Left ventricle myocardium inferior (tissue), 1 donor: Measurements from ENCODE around the gene TMEM120B. TPM values are rescaled to one million over a fixed set of nuclear protein-coding genes. Genes with fewer than 3 reads are reported as not detected.

ENCODE experiments used
- DNase-seq: peaks from one replicate; pipeline ENCODE4 v3.0.0-alpha.2; 2020
- H3K27ac ChIP-seq: fragments of 200-600 bp; replicated peaks from 2 replicates; pipeline ENCODE4 v1.8.0; 2021
- H3K27me3 ChIP-seq: fragments of 200-600 bp; 2 replicates; pipeline ENCODE4 v1.8.0; 2021; ENCODE audit warnings: low read depth
- H3K36me3 ChIP-seq: fragments of 200-600 bp; 2 replicates; pipeline ENCODE4 v1.8.0; 2021
- H3K4me1 ChIP-seq: fragments of 200-600 bp; 2 replicates; pipeline ENCODE4 v1.8.0; 2021
- H3K4me3 ChIP-seq: fragments of 200-600 bp; 2 replicates; pipeline ENCODE4 v1.8.0; 2021; ENCODE audit warnings: mild to moderate bottlenecking, moderate library complexity
- H3K9me3 ChIP-seq: fragments of 200-600 bp; replicated peaks from 2 replicates; pipeline ENCODE4 v1.8.0; 2021
- intact Hi-C: fragments of 100-400 bp; cut with micrococcal nuclease; formaldehyde crosslinking; loops from one replicate; pipeline ENCODE4 v1.11.0; 2022
- total RNA-seq: library from RNA; stranded (reverse); fragmentation: NEBNext Ultra II Directional; extraction: Animal tissue kit (Norgen Biotek cat#: 25700); gene quantifications from one replicate; pipeline ENCODE4 v1.2.1, GENCODE V29; 2021
- TF ChIP-seq, protein P1 (sequence below): fragments of 200-600 bp; IDR thresholded peaks from 2 replicates; pipeline ENCODE4 v1.8.0; 2021; ENCODE audit warnings: antibody characterized with exemption, mild to moderate bottlenecking, borderline replicate concordance
- donor health status: DM: no; HTN: yes; CAD: no; lungs with severe emphysema.

The TMEM120B gene
- total RNA-seq, 1 donor from 2014 or later: 9.2 TPM

DNA sequence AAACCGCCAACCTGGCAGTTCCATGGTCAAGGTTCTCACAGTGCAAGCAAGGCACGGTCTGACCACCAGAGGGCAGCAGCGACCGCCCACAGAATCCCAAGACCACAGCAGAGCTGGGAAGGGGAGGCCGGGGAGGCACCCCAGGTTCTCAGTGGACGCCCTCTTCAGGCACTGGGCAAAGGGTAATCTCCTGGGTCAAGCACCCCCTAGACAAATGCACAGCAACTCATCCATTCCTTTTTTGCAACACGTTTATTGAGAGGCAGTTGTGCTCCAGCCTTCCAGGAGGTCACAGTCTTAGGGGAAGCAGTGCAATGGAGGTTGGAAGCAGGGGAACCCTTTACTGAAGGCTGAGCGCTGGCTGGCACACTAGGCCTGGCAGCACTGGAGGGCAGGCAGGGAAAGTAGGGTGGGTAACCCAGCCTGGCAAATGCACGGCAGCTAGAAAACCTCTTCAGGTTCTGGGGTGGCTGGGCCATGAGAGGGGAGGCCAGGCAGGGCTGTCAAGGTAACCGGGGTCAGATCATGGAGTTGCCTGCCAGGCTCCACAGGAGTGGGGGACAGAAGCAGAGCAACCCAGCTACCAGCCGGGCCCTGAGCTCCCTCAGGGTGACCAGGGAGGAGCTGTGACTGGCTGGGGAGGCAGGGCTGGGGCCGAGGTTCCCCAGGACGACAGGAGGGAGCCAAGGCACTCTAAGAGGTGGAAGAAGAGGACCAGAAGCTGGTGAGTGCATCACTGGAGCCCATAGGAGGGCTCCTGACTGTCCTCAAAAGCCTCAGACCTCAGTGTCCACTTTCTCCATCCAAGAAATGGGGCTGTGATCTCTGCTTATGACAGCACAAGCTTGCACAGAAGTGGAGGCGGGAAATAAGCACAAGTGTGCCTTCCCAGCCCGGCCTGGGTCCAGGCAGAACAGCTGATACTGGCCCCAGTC is 82.7 kb downstream of the TMEM120B start:
- Histone ChIP-seq H3K36me3 (peaks cover 9% of the 10 kb centered on the region), H3K9me3 (no peaks in the 10 kb centered on the region), H3K4me1 (peaks cover 93% of the 10 kb centered on the region), H3K27ac (peak overlapping the region; percentile 100), H3K27me3 (no peaks in the 10 kb centered on the region), H3K4me3 (peak overlapping the region; percentile 81)
- TF ChIP-seq, protein P1, sequence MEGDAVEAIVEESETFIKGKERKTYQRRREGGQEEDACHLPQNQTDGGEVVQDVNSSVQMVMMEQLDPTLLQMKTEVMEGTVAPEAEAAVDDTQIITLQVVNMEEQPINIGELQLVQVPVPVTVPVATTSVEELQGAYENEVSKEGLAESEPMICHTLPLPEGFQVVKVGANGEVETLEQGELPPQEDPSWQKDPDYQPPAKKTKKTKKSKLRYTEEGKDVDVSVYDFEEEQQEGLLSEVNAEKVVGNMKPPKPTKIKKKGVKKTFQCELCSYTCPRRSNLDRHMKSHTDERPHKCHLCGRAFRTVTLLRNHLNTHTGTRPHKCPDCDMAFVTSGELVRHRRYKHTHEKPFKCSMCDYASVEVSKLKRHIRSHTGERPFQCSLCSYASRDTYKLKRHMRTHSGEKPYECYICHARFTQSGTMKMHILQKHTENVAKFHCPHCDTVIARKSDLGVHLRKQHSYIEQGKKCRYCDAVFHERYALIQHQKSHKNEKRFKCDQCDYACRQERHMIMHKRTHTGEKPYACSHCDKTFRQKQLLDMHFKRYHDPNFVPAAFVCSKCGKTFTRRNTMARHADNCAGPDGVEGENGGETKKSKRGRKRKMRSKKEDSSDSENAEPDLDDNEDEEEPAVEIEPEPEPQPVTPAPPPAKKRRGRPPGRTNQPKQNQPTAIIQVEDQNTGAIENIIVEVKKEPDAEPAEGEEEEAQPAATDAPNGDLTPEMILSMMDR: peak; percentile 93
- peak; percentile 89 for DNase-seq
- intact Hi-C loops: no loop called here

DNA sequence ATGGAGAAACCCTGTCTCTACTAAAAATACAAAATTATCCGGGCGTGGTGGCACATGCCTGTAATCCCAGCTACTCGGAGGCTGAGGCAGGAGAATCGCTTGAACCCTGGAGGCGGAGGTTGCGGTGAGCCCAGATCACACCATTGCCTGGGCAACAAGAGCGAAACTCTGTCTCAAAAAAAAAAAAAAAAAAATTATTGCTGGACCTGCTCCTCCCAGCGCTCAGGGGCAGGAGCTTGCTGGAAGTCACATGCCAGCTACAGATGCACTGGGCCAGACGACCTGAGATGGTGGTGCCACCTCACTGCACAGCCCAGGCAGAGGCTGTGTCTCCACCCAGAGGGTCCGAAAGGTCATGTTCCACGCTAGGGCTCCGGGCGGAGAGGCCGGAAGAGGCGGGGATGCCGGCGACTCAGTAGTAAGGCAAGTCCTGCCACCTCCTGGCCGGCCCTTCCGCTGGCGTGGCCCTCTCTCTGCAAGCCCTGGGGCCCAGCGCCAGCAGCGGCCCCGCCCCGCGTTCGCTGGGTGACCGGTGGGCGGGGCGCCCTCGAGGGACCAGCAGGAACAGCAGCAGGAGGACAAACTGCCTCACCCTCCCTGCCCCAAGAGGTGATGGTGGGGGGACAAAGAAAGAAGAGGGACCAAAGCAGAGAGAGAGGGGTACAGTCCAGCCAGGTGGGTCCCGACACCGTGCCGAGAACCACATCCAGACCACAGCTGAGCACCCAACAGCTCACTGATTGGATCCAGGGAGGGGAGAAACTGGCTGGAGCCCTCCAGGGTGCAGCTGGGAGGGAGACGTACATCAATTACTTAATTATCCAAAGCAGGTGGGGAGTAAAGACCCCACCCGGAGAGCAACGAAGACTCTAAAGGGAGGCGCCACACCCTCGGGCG is 84.6 kb downstream of the TMEM120B start:
- TF ChIP-seq, protein P1: peak; percentile 60
- Histone ChIP-seq H3K27ac (peak overlapping the region; percentile 100), H3K27me3 (no peaks in the 10 kb centered on the region), H3K36me3 (peaks cover 9% of the 10 kb centered on the region), H3K4me1 (peaks cover 93% of the 10 kb centered on the region), H3K9me3 (no peaks in the 10 kb centered on the region), H3K4me3 (peak overlapping the region; percentile 81)
- DNase-seq: peak; percentile 96
- intact Hi-C loops: no loop called here

DNA sequence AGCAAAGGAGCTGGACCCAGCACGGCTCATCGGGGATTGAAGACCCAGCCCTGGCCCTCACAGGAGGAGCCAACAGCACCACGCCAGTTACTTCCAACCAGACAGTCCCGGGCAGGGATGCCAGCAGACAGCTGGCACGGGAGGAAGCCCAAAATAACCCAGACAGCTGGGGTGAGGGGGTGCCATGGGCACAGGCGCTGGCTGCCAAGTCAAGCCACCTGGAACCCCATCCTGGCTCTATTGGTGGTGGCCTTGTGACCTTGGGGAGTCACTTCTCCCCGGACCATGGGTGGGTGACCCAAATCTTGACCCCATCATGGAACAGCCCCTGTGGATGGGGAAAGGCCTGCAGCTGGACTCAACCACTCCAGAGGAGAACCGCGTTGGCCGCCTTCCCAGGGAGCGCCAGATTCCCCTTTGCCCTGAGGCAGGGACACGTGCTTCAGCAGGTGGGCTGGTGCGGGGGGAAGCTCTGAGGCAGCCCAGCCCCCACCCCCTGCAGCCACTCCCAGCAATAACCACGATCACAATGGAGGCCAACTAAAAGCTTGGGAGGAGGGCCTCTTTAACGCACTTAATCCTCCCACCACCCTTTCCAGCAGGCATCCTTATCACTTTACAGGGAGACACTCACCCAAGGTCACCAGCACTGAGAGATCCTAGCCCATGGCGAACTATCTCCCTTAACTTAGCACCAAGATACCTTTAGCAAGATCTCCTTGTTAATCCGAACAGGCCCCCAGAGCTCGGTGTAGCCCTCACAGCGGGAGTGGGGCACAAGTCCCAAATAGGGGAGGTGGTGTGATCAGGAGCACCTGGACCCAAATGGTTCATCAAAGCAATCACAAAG is 85.6 kb downstream of the TMEM120B start:
- peaks cover 87% of the 10 kb centered on the region for H3K4me1 ChIP-seq
- no peaks in the 10 kb centered on the region for H3K9me3 ChIP-seq
- H3K27ac ChIP-seq: peak overlapping the region; percentile 100
- intact Hi-C loops: no loop called here
- no peaks in the 10 kb centered on the region for H3K27me3 ChIP-seq
- TF ChIP-seq, protein P1: no peak
- peak overlapping the region; percentile 81 for H3K4me3 ChIP-seq
- peaks cover 9% of the 10 kb centered on the region for H3K36me3 ChIP-seq
- peak; percentile 84 for DNase-seq

DNA sequence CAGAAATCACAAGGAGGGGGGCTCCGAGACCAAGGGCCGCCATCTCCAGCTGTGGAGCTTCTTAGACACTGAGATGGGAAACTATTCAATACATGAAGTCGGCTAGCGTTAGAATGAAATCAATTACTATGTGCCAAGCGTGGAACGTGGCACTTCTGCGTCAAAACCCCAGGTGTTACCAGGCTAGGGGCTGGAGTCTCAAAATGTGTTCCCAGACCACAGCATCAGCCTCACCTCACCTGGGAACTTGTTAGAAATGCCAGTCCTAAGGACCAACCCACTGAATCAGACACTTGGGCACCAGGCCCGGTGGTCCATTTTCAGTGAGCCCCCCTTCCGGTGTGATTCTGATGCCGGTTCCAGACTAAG is 86.2 kb downstream of the TMEM120B start:
- no peak for DNase-seq
- Histone ChIP-seq H3K4me3 (peak overlapping the region; percentile 81), H3K27ac (peak overlapping the region; percentile 100), H3K4me1 (peaks cover 87% of the 10 kb centered on the region), H3K36me3 (peaks cover 9% of the 10 kb centered on the region), H3K27me3 (no peaks in the 10 kb centered on the region), H3K9me3 (no peaks in the 10 kb centered on the region)
- intact Hi-C loops: no loop called here
- TF ChIP-seq, protein P1: no peak
